HepG2 (cell line): ENCODE measurements around the gene C14orf93. TPM values are rescaled to one million over a fixed set of nuclear protein-coding genes. Genes with fewer than 3 reads are reported as not detected.
A peak's percentile ranks its signal among the peaks of the same experiment; 100 is the strongest.

Experiments
- BRD4 ChIP-seq: sonication (generic); formaldehyde crosslinking; IDR thresholded peaks from 2 replicates; pipeline ENCODE4 v1.4.0; 2020; ENCODE audit warnings: missing genetic modification reagents
- CC2D1A ChIP-seq: sonication (generic); formaldehyde crosslinking; IDR thresholded peaks from 2 replicates; pipeline ENCODE4 v1.8.1; 2023; ENCODE audit warnings: mild to moderate bottlenecking, missing genetic modification reagents
- HNRNPLL ChIP-seq: fragments of 200-400 bp; formaldehyde crosslinking; IDR thresholded peaks from 2 replicates; pipeline ENCODE4 v1.6.1; 2017; ENCODE audit warnings: mild to moderate bottlenecking, low read depth, low read length; ENCODE audit not compliant: poor library complexity, severe bottlenecking
- KDM2A ChIP-seq: sonication (generic); formaldehyde crosslinking; IDR thresholded peaks from 2 replicates; pipeline ENCODE4 v1.4.0; 2020; ENCODE audit warnings: low read depth, missing genetic modification reagents, borderline replicate concordance
- POGK ChIP-seq: sonication (generic); formaldehyde crosslinking; conservative IDR thresholded peaks from 2 replicates; pipeline ENCODE4 v1.8.0; 2022; ENCODE audit warnings: mild to moderate bottlenecking, moderate library complexity, missing genetic modification reagents
- SNAPC4 ChIP-seq: sonication (generic); formaldehyde crosslinking; IDR thresholded peaks from 2 replicates; pipeline ENCODE4 v1.4.0; 2020; ENCODE audit warnings: mild to moderate bottlenecking, missing genetic modification reagents
- TCF7L2 ChIP-seq: IDR thresholded peaks from 2 replicates; pipeline ENCODE4 v1.6.1; 2011; ENCODE audit warnings: mild to moderate bottlenecking, low read depth, low read length, moderate library complexity
- TFDP1 ChIP-seq: IDR thresholded peaks from 2 replicates; pipeline ENCODE4 v1.6.1; 2016; ENCODE audit warnings: missing compliant biosample characterization, missing genetic modification reagents, borderline replicate concordance
- ZBED4 ChIP-seq: sonication (generic); formaldehyde crosslinking; IDR thresholded peaks from 2 replicates; pipeline ENCODE4 v1.4.0; 2020; ENCODE audit warnings: missing genetic modification reagents, borderline replicate concordance
- ZBTB3 ChIP-seq: sonication (generic); formaldehyde crosslinking; IDR thresholded peaks from 2 replicates; pipeline ENCODE4 v1.4.0; 2020; ENCODE audit warnings: low read depth, mild to moderate bottlenecking, moderate library complexity, missing genetic modification reagents, borderline replicate concordance
- ZBTB49 ChIP-seq: sonication (generic); formaldehyde crosslinking; IDR thresholded peaks from 2 replicates; pipeline ENCODE4 v1.4.0; 2020; ENCODE audit warnings: missing genetic modification reagents, borderline replicate concordance
- ZMYM3 ChIP-seq: sonication (generic); formaldehyde crosslinking; IDR thresholded peaks from 2 replicates; pipeline ENCODE4 v1.5.1; 2020; ENCODE audit warnings: mild to moderate bottlenecking, missing genetic modification reagents
- ZNF253 ChIP-seq: sonication (generic); formaldehyde crosslinking; IDR thresholded peaks from 2 replicates; pipeline ENCODE4 v1.8.0; 2022; ENCODE audit warnings: mild to moderate bottlenecking, missing genetic modification reagents, borderline replicate concordance
- ZNF460 ChIP-seq: sonication (generic); formaldehyde crosslinking; IDR thresholded peaks from 2 replicates; pipeline ENCODE4 v1.5.1; 2020; ENCODE audit warnings: missing genetic modification reagents, mild to moderate bottlenecking, borderline replicate concordance
- polyA plus RNA-seq, 8 experiments: library from polyadenylated mRNA; depleted of rRNA in 3 of 8; stranded (reverse) in 7 of 8; unstranded in 1 of 8; fragments of >200 nt; fragmentation: Illumina TruSeq in 4 of 8; extraction: Trizol in 4 of 8; gene quantifications; 2 replicates each; pipeline versions ENCODE4 v1.2.1 to v1.2.3, GENCODE V29; 2011 to 2016; ENCODE audit warnings: low read depth in 4 of 8, missing spikeins in 1 of 8, mixed read lengths in 1 of 8; ENCODE audit not compliant: insufficient read depth in 1 of 8
- total RNA-seq, 5 experiments: library from RNA; depleted of rRNA; stranded (reverse); fragments of >200 nt; fragmentation: Illumina TruSeq; extraction: Trizol; gene quantifications; 2 replicates each; pipeline ENCODE4 v1.2.3, GENCODE V29; 2016; ENCODE audit warnings: low read depth in 1 of 5

C14orf93 gene
- total and polyA plus RNA-seq, 2 of the 13 experiments (the other 11 are each of a cell fraction or from before 2014, with no cell fraction given) = 11.4 to 22.5 TPM

- TF ChIP-seq ZBTB49 = no peak
- TF ChIP-seq ZNF460 (CRISPR knock-in tag) = no peak
- no peak for TF ChIP-seq TCF7L2
- no peak for TF ChIP-seq SNAPC4
- TF ChIP-seq ZNF253 = no peak
- TF ChIP-seq ZMYM3 (CRISPR knock-in tag) = no peak
- TF ChIP-seq HNRNPLL = peak; percentile 45
- TF ChIP-seq POGK = 0 out of 2 replicates have a peak, but pooled peaks have one; percentile 30
- TF ChIP-seq TFDP1 (CRISPR knock-in tag) = no peak
- TF ChIP-seq CC2D1A (CRISPR knock-in tag) = no peak
- TF ChIP-seq ZBED4 (CRISPR knock-in tag) = no peak
- TF ChIP-seq KDM2A = peak; percentile 66; the same call in 1 of the 2 replicates
- no peak for TF ChIP-seq ZBTB3 (CRISPR knock-in tag)
- no peak for TF ChIP-seq BRD4 (CRISPR knock-in tag)
Measured at GRCh38 chr14:23052182-23052623, 42.3 kb upstream of the C14orf93 start (continued).
